Umbilical cord (tissue), 2 donors: Measurements from ENCODE around the gene SEC61B. TPM values are rescaled to one million over a fixed set of nuclear protein-coding genes. Genes with fewer than 3 reads are reported as not detected.
"Not testable (repeated sequence)": the region's sequence is repeated elsewhere in the genome, so short reads cannot be mapped to it uniquely, and the experiment has no call there.

ENCODE experiments used
- DNase-seq: peaks from one replicate; pipeline ENCODE4 v3.0.0-alpha.2; 2015; ENCODE audit warnings: low spot score
- total RNA-seq: library from RNA; depleted of rRNA; stranded (reverse); fragments of >200 nt; gene quantifications from one replicate; pipeline ENCODE4 v1.2.3, GENCODE V29; 2014; ENCODE audit warnings: low replicate concordance; ENCODE audit not compliant: insufficient read depth

The SEC61B gene
- total RNA-seq, 1 donor from 2014 or later, result 37.1 TPM

GRCh38 chr9:99237356-99237755 is 15.3 kb downstream of the SEC61B start:
- no peak for DNase-seq

- DNase-seq, result not testable (repeated sequence)
Observed at GRCh38 chr9:99237849-99238248, 15.8 kb downstream of the SEC61B start.

- no peak for DNase-seq
Observed at GRCh38 chr9:99238331-99238730, 16.2 kb downstream of the SEC61B start.

- DNase-seq, result no peak
Observed at GRCh38 chr9:99239341-99240060, 17.4 kb downstream of the SEC61B start.

DNA sequence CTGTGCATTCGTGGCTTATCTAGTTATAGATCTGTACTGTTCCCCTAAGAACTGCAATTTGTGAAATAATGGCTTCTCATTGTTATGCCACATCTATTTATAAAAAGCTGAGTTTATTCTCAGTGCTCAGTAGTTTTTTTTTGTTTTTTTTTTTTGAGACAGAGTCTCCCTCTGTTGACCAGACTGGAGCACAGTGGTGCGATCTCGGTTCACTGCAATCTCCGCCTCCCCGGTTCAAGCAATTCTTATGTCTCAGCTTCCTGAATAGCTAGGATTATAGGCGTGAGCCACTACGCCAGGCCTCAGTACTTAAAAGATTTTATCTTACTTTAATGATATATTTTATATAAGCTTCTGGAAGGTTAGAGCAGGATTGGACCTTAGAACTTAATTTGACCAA is 19.0 kb downstream of the SEC61B start:
- peak; percentile 4 for DNase-seq

GRCh38 chr9:99244344-99245260 is 22.5 kb downstream of the SEC61B start:
- no peak for DNase-seq

GRCh38 chr9:99249619-99250018 is 27.5 kb downstream of the SEC61B start:
- DNase-seq, result no peak

DNA sequence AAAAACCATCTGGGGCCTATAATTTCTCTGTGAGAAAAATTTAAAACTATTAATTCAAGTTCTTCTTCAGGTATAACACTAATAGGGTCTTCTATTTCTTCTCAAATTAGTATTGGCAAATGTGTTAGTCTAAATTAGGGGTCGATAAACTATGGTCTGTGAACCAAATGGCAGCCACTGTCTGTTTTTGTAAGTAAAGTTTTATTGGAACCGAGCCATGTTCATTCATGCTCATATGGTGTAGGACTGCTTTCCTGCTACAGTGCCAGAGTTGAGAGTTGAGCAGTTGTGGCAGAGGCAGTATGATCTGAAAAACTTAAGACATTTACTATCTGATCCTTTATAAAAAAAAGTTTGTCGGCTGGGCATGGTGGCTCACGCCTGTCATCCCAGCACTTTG is 29.1 kb downstream of the SEC61B start:
- no peak for DNase-seq

- DNase-seq, result no peak
Observed at GRCh38 chr9:99253134-99253533, 31.1 kb downstream of the SEC61B start.

GRCh38 chr9:99253772-99254431 is 31.8 kb downstream of the SEC61B start:
- no peak for DNase-seq

GRCh38 chr9:99255651-99256050 is 33.6 kb downstream of the SEC61B start:
- no peak for DNase-seq

- no peak for DNase-seq
Observed at GRCh38 chr9:99257723-99258389, 35.8 kb downstream of the SEC61B start.

DNA sequence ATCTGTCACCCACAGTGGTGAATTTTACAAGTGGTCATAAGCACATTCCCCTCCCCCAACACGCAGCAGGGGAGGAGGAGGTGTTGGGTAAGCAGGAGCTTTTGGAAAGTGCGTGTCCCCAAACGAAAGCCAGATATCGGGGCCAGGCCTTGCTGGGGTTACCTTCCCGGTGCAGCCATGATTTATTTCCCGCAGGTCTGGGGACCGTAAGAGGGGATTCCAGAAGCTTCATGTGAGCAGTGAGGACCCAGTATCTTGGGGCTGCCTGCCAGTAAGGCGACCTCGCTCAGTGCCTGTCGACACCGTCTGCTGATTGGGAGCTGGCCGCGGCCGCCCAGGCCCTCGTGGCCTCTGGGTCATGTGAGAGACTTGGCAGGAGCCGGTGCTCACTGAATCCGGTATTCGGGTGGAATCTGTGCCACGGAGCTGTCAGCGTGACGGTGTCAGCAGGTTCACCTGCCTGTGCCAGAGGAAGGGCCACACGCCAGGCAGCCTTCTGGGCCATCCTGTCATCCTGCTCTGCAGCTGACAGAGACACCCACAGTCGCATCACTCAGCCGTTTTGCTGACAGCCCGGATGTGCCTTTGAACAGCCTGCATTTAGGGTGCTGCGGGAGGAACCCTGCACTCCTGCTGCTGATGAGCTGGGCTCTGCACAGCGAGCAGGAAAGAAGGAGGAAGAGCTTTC is 37.3 kb downstream of the SEC61B start:
- peak; percentile 62 for DNase-seq

- no peak for DNase-seq
Observed at GRCh38 chr9:99261923-99262322, 39.8 kb downstream of the SEC61B start.

DNA sequence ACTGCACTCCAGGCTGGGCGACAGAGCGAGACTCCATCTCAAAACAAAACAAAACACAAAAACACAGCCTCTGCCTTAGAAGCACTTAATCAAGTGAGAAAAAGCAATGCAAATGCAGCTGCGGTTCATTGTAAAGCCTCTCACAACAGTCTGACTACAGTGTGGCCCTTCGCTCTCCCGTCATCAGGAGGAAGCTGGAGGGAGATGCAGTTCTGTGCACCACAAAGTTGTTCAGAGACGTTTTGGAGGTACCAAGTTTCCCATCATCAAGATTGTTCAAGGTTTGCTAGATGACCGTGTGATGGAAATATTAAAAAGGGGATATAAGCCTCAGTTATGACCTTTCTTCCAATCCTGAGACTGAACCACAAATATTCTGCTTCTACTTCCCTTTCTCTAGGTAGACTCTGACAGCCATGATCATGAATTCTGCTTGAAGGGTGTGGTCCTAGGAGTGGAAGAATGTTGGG is 40.9 kb downstream of the SEC61B start:
- no peak for DNase-seq

GRCh38 chr9:99264070-99264680 is 42.1 kb downstream of the SEC61B start:
- no peak for DNase-seq

- no peak for DNase-seq
Observed at GRCh38 chr9:99265691-99266090, 43.6 kb downstream of the SEC61B start.

DNA sequence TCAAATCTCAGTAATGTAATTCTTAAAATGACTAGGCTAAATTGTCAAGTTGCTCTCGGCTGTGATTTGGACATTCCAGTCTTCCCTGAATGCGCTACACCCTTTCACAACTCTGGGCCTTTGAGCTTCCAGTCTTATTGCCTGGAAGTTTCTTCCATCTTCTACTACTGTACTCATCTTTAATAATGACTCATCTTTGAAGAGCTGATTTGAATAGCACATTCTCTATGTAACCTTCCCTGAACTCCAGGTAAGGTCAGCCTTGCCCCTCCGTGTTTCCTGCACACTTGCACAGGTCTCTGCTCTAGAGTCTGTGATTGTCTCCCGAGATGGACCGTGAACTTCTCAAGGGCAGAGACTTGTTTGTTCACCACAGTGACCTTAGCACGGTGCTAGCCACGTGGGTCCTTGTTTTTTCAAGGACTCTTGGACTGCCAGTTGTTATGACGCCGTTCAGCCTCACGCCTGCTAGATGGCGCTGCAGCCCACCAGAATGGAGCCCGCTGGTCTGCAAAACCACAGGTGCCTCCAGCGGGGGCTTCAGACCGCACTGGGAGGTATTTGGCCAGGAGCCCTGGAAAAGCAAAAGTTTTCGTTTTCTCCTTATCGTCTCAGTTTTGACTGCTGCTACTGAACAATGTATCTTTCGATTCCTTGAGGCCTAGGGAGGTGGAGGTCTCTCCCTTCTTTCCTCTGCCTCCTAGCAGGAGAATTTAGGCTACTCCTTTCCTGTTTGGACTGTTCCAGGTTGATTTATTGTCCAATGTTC is 44.4 kb downstream of the SEC61B start:
- DNase-seq, result peak; percentile 56

- no peak for DNase-seq
Observed at GRCh38 chr9:99269416-99269815, 47.3 kb downstream of the SEC61B start.

DNA sequence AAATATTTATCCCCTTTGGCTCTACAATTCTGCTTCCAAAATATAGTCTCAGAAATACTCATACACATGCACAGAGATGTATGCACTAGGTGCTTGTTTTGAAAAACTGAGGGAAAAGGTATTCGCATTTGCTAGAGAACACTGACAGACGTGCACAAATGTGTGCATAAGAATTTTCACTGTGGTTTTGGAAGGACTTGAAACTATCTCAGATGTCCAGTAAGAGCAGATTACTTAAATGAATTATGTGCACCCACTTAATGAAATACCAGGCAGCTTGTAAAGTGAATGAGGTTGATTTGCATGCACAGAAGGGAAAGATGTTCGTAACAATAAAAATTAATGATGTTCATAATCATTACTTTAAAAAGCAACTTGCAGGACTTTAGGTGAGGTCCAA is 48.4 kb downstream of the SEC61B start:
- no peak for DNase-seq
